ENCODE results near the gene KIF26B.

Gene KIF26B

DNA sequence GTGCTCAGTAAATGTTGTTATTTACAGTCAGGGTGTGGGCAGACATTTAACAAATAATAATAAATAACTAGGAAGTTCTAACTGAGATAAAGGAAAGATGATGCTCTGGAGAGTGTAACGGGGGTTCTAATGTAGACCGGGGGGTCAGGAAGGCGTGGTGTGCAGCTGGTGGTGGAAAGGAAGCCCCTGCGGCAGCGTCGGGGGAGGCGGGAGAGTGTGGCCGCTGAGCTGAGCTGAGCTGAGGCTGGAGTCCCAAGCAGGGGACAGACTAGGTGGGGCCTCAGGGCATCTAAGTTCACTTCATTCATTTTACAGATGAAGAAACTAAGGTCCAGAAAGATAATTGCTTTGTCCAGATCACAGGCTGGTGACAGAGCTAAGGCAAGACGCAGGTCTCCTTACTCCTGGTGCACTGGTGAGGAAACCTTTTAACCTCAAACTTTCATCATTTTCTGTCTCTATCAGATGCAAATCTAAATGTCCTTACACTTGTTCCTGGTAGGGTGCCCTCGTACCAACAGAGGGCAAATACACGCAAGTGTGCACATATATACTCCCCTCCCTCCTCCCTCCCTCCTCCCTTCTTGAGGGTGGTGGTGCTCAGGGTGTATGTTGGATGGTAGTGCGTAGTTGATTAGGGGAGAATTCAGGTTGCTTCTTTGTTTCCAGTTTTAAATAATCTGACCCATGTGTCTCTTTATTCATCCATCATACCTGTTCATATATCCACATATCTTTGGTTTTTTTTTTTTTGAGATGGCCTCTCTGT lies 44.1 kb downstream of the KIF26B start:
- H3K27me3 ChIP-seq (ENCODE audit: control insufficient read depth, insufficient read depth, low read length): no peaks in the 10 kb centered on the region
- peaks cover 27% of the 10 kb centered on the region for H3K4me1 ChIP-seq (ENCODE audit: control insufficient read depth, low read depth, low read length)
- no peak overlapping the region for H3K4me3 ChIP-seq (ENCODE audit: low read length)
- no peak overlapping the region for H3K27ac ChIP-seq (ENCODE audit: low read length)
- no peak overlapping the region for H3K9ac ChIP-seq (ENCODE audit: low read length)
- H3K36me3 ChIP-seq (ENCODE audit: control insufficient read depth, low read depth, low read length): no peaks in the 10 kb centered on the region
- H3K9me3 ChIP-seq (ENCODE audit: control insufficient read depth, low read depth, low read length): no peaks in the 10 kb centered on the region

DNA sequence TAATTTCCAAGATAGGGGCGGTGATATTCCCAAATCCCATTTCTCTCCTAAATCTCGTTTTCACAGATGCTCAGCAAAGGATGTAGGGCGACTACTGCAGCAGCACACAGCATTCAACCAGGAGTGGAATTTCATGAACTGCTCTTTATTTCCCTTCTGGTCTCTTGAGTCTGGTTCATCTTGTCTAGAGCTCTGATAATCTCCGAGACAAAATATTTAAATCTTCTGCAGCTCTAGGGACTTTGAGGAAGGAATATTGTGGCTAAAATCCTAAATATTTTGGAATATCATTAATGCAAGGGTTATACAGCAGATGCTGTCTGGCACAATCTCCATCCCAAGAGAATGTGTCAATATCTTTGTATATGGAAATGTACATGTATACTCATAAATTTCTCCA lies 45.4 kb downstream of the KIF26B start:
- Histone ChIP-seq H3K36me3 (ENCODE audit: control insufficient read depth, low read depth, low read length) (no peaks in the 10 kb centered on the region), H3K4me3 (ENCODE audit: low read length) (no peak overlapping the region), H3K27ac (ENCODE audit: low read length) (no peak overlapping the region), H3K27me3 (ENCODE audit: control insufficient read depth, insufficient read depth, low read length) (no peaks in the 10 kb centered on the region), H3K4me1 (ENCODE audit: control insufficient read depth, low read depth, low read length) (peaks cover 22% of the 10 kb centered on the region), H3K9me3 (ENCODE audit: control insufficient read depth, low read depth, low read length) (no peaks in the 10 kb centered on the region), H3K9ac (ENCODE audit: low read length) (no peak overlapping the region)

DNA sequence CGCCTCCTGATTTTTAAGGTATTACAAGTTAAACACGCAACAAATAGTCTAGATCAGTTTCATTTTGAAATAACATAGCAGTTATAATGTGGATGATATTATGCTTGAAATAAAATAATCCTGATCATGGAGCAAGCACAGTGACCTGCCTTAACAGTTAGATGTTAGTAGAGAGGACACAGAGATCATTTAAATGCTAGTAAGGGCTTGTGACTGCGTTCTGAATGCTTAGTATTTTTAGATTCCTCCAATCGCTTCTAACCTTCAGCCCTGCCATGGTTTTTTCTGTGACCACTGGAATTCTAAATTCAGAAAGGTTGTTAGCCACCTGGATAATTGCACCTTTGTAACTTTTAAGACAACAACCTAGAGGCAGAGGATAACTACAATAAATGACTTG lies 46.4 kb downstream of the KIF26B start:
- Histone ChIP-seq H3K9me3 (ENCODE audit: control insufficient read depth, low read depth, low read length) (peaks cover under 1% of the 10 kb centered on the region), H3K4me3 (ENCODE audit: low read length) (no peak overlapping the region), H3K36me3 (ENCODE audit: control insufficient read depth, low read depth, low read length) (no peaks in the 10 kb centered on the region), H3K27me3 (ENCODE audit: control insufficient read depth, insufficient read depth, low read length) (no peaks in the 10 kb centered on the region), H3K9ac (ENCODE audit: low read length) (no peak overlapping the region), H3K27ac (ENCODE audit: low read length) (no peak overlapping the region), H3K4me1 (ENCODE audit: control insufficient read depth, low read depth, low read length) (peaks cover 14% of the 10 kb centered on the region)

DNA sequence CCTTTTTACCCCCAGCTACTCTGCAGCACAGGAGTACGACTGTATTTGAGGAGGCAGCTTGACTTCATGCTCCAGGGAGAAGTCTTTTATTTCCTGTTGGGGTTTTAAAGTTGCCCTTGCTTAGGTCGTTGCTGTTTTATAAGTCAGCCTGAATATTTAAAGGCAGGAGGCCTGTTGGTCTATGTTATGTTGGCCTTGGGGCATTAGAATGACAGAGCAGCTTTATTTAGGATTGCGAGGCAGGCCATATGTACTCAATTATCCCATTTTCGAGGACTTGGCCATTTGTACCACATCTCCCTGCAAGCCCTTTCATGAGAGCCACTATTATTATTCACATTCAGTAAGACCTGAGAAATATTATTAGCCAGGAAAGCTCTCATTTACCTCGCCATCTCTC lies 47.0 kb downstream of the KIF26B start:
- H3K4me1 ChIP-seq (ENCODE audit: control insufficient read depth, low read depth, low read length): peaks cover 10% of the 10 kb centered on the region
- H3K9me3 ChIP-seq (ENCODE audit: control insufficient read depth, low read depth, low read length): peaks cover 4% of the 10 kb centered on the region
- no peak overlapping the region for H3K27ac ChIP-seq (ENCODE audit: low read length)
- no peak overlapping the region for H3K4me3 ChIP-seq (ENCODE audit: low read length)
- no peaks in the 10 kb centered on the region for H3K36me3 ChIP-seq (ENCODE audit: control insufficient read depth, low read depth, low read length)
- H3K9ac ChIP-seq (ENCODE audit: low read length): no peak overlapping the region
- no peaks in the 10 kb centered on the region for H3K27me3 ChIP-seq (ENCODE audit: control insufficient read depth, insufficient read depth, low read length)

DNA sequence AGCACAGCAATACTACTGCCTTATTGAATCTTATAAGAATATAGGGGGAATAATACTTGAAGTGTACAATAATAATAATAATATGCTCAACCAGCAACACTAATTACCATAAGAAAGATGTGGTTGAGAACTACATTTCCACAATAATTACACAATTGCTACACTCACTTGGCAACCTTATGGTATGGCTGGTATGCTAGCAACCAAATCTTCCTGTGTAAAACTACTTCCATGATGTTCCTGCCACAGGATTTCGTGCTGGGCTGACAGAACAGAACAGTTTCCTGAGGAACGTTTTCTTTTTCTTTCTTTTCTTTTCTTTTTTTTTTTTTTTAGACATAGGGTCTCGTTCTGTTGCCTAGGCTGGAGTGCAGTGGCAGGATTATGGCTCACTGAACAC lies 50.6 kb downstream of the KIF26B start:
- Histone ChIP-seq H3K4me1 (ENCODE audit: control insufficient read depth, low read depth, low read length) (peaks cover 10% of the 10 kb centered on the region), H3K9ac (ENCODE audit: low read length) (no peak overlapping the region), H3K4me3 (ENCODE audit: low read length) (no peak overlapping the region)

DNA sequence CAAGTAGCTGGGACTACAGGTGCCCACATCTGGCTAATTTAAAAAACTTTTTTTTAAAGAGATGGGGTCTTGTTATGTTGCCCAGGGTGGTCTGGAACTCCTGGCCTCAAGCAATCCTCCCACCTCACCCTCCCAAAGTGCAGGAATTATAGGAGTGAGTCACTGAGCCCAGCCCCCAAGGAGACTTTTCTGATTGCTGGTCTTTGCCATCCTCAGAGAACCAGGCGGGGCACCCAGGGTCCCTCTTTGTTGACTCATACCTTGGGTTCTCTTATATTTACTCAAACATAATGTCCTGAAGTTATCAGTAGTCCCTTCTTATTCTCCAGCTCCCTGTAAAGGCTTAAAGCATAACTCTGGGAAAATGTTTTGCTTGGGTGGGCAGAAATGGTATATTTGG lies 51.1 kb downstream of the KIF26B start:
- Histone ChIP-seq H3K36me3 (ENCODE audit: control insufficient read depth, low read depth, low read length) (no peaks in the 10 kb centered on the region), H3K27ac (ENCODE audit: low read length) (no peak overlapping the region), H3K9me3 (ENCODE audit: control insufficient read depth, low read depth, low read length) (peaks cover 13% of the 10 kb centered on the region), H3K9ac (ENCODE audit: low read length) (no peak overlapping the region), H3K4me1 (ENCODE audit: control insufficient read depth, low read depth, low read length) (peaks cover 10% of the 10 kb centered on the region), H3K27me3 (ENCODE audit: control insufficient read depth, insufficient read depth, low read length) (no peaks in the 10 kb centered on the region), H3K4me3 (ENCODE audit: low read length) (no peak overlapping the region)

More for the DNA sequence above, 50.6 kb downstream of the KIF26B start:
- Histone ChIP-seq H3K9me3 (ENCODE audit: control insufficient read depth, low read depth, low read length) (peaks cover 13% of the 10 kb centered on the region), H3K27ac (ENCODE audit: low read length) (no peak overlapping the region), H3K27me3 (ENCODE audit: control insufficient read depth, insufficient read depth, low read length) (no peaks in the 10 kb centered on the region), H3K36me3 (ENCODE audit: control insufficient read depth, low read depth, low read length) (no peaks in the 10 kb centered on the region)

DNA sequence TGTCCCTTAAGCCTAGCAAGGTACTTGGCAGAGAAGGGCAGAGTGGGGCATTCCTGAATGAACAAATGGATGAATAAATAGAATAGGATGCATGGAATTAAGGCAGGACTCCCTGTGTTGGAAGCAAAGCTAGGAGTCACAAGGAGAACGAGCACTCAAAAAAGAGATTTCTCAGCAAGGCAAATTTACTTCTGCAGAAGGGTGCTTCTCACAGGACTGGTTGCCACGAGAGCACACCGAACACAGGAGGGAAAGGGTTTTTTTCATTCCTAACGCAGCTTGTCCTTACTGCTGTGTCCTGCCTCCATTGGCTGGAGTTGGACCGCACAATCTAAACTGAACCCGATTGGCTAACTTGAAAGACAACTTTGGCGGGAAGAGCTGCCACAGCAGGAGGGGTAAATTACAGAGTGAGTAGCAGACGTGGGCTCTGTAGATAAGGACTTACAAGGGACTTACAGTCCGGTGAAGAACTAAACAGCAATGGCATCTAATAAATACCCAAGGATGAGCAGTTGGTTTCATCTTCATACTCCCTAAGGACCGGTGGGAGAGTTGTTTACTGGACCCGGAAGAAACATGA lies 52.4 kb downstream of the KIF26B start:
- no peak overlapping the region for H3K27ac ChIP-seq (ENCODE audit: low read length)
- no peaks in the 10 kb centered on the region for H3K4me1 ChIP-seq (ENCODE audit: control insufficient read depth, low read depth, low read length)
- H3K4me3 ChIP-seq (ENCODE audit: low read length): no peak overlapping the region
- peaks cover 13% of the 10 kb centered on the region for H3K9me3 ChIP-seq (ENCODE audit: control insufficient read depth, low read depth, low read length)
- no peaks in the 10 kb centered on the region for H3K27me3 ChIP-seq (ENCODE audit: control insufficient read depth, insufficient read depth, low read length)
- H3K36me3 ChIP-seq (ENCODE audit: control insufficient read depth, low read depth, low read length): no peaks in the 10 kb centered on the region
- H3K9ac ChIP-seq (ENCODE audit: low read length): no peak overlapping the region

DNA sequence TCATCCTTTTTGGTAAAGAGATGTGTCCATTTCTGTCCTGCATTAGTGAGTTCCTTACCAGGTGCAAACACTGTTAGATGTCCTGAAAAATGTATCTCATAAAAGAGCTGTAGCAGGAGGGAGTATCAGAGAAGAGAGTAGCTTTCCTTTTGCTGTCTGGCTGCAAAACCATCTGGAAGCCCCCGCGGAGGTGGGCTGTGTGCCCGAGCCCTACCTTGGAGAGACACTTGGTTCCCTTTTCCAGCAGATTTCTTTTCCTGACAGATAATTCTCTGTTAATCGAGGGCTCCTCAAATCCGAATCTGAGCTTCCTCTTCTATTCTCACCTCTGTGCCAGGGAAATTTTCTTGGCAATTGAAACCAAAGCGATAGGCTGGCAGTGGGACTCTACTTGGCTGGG lies 53.0 kb downstream of the KIF26B start:
- H3K27me3 ChIP-seq (ENCODE audit: control insufficient read depth, insufficient read depth, low read length): no peaks in the 10 kb centered on the region
- peaks cover 13% of the 10 kb centered on the region for H3K9me3 ChIP-seq (ENCODE audit: control insufficient read depth, low read depth, low read length)
- H3K36me3 ChIP-seq (ENCODE audit: control insufficient read depth, low read depth, low read length): no peaks in the 10 kb centered on the region
- peaks cover under 1% of the 10 kb centered on the region for H3K4me1 ChIP-seq (ENCODE audit: control insufficient read depth, low read depth, low read length)
- H3K27ac ChIP-seq (ENCODE audit: low read length): no peak overlapping the region
- no peak overlapping the region for H3K4me3 ChIP-seq (ENCODE audit: low read length)
- no peak overlapping the region for H3K9ac ChIP-seq (ENCODE audit: low read length)

DNA sequence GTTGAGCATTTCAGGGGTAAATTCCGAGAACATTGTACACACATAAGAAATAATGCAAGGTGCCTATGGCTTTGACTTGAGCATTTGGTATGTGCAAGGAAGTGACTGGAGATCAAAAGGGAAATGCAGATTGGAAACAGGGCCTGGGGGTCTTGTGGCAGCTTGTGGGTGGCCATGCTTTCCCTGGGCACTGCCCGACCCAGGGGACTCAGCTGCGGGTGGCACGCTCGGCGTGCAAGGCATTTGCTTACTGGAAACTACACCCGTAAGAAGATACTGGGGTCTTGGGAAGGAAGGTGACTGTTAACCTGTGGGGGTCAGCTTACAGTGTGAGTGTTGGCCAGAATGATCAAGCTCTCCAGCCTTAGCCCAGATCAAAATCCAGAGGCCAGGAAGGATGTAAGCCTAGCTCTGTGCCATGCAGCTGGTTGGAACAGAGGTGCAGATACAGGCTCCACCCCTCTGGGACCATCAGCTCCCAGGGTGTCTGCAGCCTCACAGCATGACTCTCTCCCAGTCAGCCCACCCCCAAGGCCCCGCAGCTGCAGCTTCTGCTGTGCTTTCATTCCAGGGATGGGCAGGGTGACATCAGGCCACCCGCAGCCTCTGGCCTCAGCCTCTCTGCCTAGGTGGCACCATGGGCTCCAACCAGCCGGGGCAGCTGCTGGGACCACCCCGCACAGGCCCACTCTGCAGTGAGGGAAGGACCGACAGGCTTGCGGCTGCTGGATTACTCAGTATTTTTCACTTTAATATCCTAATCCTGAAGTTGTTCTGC lies 55.1 kb downstream of the KIF26B start:
- H3K4me3 ChIP-seq (ENCODE audit: low read length): no peak overlapping the region
- H3K36me3 ChIP-seq (ENCODE audit: control insufficient read depth, low read depth, low read length): no peaks in the 10 kb centered on the region
- H3K9ac ChIP-seq (ENCODE audit: low read length): no peak overlapping the region
- no peaks in the 10 kb centered on the region for H3K27me3 ChIP-seq (ENCODE audit: control insufficient read depth, insufficient read depth, low read length)
- peaks cover 13% of the 10 kb centered on the region for H3K9me3 ChIP-seq (ENCODE audit: control insufficient read depth, low read depth, low read length)
- no peak overlapping the region for H3K27ac ChIP-seq (ENCODE audit: low read length)
- H3K4me1 ChIP-seq (ENCODE audit: control insufficient read depth, low read depth, low read length): peaks cover 6% of the 10 kb centered on the region

DNA sequence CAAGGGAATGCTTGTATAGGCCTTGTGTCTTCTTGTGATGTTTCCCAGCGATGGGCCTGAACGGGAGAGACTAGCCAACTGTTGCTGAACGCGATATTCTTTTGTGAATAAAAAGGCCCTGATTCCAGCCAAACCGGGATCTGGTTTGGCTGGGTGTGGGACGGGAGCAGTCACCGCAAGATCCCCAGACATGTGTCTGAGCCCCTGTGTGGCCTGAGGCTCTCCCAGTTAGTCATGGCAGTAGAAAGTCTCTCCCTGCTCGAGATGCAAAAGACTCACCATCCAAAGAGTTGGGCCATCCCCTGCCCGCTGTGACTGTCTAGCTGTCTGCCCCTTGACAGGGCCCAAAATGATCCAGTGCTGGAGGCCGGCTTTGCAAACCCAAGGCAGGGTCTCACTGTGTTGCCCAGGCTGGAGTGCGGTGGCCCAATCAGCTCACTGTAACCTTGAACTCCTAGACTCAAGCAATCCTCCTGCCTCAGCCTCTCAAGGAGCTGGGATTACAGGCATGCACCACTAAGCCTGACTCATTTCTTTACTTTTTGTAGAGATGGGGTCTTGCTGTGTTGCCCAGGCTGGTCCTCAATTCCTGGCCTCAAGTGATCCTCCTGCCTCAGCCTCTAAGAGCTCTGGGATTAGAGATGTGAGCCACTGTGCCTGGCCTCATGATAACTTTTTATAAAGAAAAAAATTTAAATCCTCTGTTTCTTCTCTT lies 56.4 kb downstream of the KIF26B start:
- Histone ChIP-seq H3K27ac (ENCODE audit: low read length) (no peak overlapping the region), H3K9ac (ENCODE audit: low read length) (no peak overlapping the region), H3K9me3 (ENCODE audit: control insufficient read depth, low read depth, low read length) (peaks cover 12% of the 10 kb centered on the region), H3K4me1 (ENCODE audit: control insufficient read depth, low read depth, low read length) (peaks cover 6% of the 10 kb centered on the region), H3K27me3 (ENCODE audit: control insufficient read depth, insufficient read depth, low read length) (no peaks in the 10 kb centered on the region), H3K4me3 (ENCODE audit: low read length) (no peak overlapping the region), H3K36me3 (ENCODE audit: control insufficient read depth, low read depth, low read length) (no peaks in the 10 kb centered on the region)

DNA sequence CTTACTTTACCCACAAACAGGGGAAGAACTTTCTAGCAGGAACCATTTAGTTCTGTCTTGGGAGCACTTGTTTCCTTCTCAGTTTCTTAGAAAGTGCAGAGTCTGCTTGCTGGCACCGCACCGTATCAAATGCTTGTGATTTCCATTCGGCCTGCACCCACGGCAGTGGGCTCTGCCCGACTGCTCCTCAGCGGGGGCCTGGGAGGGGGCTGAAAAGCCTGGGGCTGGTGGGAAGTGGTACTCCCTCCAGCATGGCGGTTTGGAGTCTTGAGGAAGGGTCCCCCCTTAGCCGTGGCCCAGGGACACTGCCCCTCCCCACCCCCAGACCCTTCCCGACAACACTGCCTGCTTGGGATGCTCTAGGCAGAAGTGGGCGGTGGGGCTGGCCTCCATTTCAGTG lies 57.0 kb downstream of the KIF26B start:
- Histone ChIP-seq H3K27me3 (ENCODE audit: control insufficient read depth, insufficient read depth, low read length) (no peaks in the 10 kb centered on the region), H3K4me3 (ENCODE audit: low read length) (no peak overlapping the region), H3K36me3 (ENCODE audit: control insufficient read depth, low read depth, low read length) (no peaks in the 10 kb centered on the region), H3K9ac (ENCODE audit: low read length) (no peak overlapping the region), H3K4me1 (ENCODE audit: control insufficient read depth, low read depth, low read length) (peaks cover 11% of the 10 kb centered on the region), H3K27ac (ENCODE audit: low read length) (no peak overlapping the region), H3K9me3 (ENCODE audit: control insufficient read depth, low read depth, low read length) (peaks cover 9% of the 10 kb centered on the region)
